NCI-H146 treated with DMSO at 0.1 percent for 48 hours (cell line): ENCODE measurements around the gene ELOVL5.
"Not testable (repeated sequence)": the region's sequence is repeated elsewhere in the genome, so short reads cannot be mapped to it uniquely, and the experiment has no call there.

ENCODE experiments used
- DNase-seq: peaks from one replicate; lab custom pipeline; 2025; ENCODE audit not compliant: unreplicated experiment; lab: John Stamatoyannopoulos, UW

The ELOVL5 gene

DNA sequence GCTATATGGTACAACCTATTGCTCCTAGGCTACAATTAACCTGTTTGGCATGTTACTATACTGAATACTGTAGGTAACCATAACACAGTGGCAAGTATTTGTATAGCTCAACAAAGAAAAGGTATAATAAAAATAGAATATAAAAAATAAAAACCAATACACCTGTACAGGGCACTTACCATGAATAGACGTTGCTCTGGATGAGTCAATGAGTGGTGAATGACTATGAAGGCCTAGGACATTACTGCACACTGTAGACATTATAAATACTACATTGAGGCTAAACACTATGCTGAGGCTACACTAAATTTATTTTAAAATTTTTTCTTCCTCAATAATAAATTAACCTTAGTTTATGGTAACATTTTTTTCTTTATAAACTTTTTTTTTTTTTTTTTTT is 18.6 kb downstream of the ELOVL5 start:
- DNase-seq = no peak

DNA sequence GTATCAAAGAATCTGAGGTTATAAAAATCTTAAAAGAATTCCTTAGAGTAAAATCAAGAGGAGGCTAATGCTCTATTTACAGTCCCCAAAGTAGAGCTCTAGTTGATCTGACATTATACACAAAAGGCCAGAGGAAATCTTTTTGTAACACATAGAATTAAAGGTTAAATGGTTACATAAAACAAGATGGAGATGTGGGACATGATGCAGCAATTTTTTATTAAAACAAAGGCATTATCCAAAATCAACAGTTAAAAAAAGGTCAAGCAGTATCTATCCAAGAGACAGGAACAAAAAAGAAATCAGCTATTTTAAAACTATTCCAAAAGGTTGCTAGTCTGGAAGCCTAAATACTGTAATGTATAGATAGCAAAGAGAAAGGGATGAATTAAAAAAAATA is 20.4 kb downstream of the ELOVL5 start:
- DNase-seq = no peak

DNA sequence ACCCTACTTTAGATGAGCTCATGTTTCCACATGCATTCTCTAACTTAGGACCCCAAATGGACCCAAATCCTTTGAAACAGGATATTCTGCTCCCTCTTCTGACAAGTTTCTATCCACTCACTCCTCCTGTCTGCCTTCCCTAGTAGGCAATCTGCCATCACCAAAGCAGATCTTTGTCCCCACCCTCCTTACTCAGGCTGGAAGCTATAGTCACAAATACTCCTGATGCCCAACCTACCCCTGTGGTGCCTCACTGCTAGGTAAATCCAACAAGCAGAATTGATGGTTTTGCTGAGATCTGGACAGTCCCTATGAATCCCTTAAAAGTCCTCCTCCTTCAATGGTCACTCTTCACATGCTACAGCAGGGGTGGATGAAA is 21.7 kb downstream of the ELOVL5 start:
- DNase-seq = no peak

DNA sequence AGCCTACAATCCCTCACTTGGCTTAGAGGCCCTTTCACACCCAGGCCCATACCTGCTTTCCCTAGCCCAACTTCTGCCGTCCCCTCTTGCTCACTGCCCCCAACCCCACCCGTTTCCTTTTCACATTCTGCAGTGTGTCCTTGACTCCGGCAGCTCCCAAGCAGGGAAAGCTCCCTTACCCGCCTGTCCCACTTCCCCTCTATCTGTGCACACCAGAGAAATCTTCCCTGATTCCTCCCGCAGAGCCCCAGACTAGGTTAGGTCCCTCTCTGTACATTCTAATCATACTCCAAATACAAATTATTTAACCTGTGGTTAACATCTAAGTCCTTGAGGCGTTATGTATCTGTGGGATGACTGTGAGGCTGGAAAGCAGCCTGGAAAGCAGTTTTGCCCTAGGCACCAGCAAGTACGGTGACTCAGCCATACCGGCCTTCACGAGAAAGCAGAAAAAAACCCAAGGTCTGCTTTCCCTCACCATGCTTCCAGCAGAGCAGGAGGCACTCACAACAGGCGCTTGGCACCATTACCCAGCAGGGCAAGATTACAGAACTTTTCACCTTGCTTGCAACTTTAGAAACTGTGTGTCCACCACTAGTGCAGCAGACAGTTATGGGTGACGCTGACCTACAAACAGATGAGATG is 22.3 kb downstream of the ELOVL5 start:
- DNase-seq = no peak

DNA sequence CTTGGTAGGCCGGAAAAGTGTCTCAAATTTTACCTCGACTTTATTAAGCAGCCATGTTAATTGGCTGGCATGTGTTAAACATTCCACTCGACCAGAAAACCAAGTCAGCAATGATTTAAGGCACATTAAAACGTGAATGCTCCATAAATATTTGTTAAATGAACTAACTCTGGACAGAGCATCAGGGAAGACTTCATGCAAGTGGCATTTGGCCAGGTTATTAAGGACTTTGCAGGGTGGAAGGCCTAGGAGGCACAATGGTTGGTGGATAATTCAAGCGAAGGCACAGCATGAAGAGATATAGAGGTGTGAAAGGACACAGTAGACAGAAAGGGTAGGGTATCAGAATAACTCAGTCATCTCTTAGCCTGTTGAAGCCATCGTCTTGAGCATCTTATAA is 23.0 kb downstream of the ELOVL5 start:
- no peak for DNase-seq

DNA sequence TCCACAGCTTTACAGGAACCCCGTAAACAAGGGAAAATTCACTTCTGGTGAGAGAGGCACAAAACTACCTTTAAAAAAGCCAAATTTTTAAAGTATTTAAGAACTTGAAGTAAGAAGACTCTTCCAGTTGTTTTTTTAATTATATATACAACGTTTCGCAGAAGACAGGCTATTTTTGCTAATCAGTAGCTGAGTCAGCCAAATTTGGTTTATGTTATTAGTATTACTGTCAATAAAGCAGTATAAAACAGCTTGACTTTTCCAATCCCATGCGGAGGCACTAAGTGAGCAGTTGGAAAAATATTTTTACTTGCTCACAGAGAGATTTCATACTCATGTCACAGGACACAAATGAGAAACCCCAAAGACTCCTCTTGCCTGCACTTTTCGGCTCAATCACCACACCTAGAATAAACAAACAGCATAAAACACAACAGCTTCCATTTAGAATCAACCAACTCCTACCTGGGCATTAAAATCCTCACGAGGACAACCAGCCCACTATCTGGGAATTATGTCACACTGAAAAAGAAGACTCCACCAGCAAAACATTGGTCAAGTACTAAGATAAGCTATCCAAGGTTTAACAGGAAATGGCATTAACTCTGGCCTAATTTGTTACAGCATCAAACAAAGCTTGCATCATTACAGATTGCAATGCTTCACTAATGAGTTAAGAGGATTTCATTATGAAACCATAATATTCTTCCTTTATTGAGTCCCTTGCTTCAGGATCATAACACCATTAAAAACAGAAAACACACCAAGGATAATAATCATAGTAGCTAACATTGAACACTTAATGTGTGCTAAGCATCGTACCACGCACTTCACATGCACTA is 26.3 kb downstream of the ELOVL5 start:
- no peak for DNase-seq

DNA sequence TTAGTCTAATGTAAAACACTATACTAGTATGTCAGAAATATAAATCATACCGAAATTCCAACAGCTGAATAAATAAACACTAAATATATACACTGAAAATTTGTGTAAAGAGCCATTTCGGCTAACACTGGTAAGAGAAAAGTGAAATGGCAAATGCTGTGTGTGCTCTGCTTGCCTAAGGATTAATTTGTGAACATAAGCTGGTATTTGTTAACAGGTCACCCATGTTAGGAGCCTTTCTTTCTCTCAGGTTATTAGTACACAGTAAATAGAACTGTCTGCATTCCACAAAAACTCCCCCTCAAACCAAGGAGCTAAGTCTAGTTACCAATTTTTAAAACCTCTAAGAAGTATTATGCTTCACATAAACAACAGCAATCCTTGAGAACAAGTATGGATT is 27.0 kb downstream of the ELOVL5 start:
- DNase-seq = peak; percentile 12

DNA sequence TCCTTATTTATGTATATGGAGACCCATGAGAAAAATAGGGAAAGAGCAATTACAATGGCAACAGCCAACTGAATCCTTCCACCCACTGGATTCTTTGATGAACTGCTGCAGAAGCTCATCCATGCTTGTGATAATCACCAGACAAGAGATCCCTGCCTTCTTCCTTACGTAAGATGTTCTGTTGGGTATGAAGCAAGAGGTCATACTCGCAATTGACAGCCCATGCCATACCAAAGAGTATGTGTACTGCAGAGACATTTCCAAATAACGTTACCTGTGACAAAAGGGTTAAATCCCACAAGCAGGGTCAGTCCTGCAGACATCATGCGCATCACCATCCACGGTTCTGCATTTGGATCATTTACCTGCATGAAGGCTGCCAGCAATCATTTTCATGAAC is 27.8 kb downstream of the ELOVL5 start:
- DNase-seq = no peak

DNA sequence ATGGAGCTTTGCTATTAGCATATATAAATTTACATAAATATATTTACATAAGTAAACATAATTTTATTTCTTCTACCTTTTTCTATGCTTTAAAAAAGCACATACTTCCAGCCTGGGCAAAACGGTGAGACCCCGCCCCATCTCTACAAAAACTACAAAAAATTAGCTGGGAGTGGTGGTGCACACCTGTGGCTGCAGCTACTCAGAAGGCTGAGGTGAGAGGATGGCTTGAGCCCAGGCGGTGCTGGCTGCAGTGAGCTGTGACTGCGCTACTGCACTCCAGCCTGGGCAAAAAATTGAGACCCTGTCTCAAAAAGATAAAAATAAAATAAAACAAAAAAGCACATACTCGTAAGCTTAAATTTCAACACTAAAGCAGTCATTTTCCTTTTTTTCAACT is 30.3 kb downstream of the ELOVL5 start:
- no peak for DNase-seq

DNA sequence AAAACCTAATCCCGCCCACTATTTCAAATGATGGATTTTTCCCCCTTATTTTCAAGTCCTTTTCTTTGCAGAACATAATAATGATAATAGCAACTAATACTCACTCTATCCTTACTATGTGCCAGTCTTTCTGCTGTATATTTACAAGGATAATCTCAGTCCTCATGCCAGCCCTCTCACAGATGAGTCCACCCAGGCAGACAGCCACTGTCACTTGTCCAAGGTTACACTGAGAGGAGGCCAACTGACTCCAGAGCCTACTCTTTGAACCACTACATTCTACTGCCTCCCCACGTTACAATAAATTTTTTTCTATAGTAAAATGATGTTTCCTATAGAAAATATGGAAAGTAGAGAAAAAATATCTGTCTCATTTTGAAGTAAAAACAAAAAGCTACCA is 30.9 kb downstream of the ELOVL5 start:
- DNase-seq = no peak

DNA sequence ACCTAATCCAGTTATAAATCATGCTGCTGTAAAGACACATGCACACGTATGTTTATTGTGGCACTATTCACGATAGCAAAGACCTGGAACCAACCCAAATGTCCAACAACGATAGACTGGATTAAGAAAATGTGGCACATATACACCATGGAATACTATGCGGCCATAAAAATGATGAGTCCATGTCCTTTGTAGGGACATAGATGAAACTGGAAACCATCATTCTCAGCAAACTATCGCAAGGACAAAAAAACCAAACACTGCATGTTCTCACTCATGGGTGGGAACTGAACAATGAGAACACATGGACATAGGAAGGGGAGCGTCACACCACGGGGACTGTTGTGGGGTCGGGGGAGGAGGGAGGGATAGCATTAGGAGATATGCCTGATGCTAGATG is 31.5 kb downstream of the ELOVL5 start:
- not testable (repeated sequence) for DNase-seq

DNA sequence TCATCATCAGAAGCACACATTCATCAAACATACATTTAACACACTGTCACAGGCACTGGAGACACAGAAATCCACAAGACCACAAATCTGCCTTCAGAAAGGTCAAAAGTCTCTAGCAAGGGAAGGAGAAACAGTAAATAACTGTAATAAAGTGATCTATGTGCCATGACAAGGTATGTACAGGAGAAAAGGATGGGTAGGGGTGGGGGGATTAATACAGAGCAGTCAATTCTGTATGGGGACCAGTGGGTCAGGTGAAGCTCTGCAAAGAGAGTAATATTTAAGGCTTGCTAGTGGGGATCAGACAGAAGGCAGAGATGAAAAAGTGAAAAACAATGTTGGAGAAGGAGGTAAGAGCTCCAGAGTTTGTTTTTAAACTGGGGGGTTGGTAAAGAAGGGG is 32.6 kb downstream of the ELOVL5 start:
- no peak for DNase-seq

DNA sequence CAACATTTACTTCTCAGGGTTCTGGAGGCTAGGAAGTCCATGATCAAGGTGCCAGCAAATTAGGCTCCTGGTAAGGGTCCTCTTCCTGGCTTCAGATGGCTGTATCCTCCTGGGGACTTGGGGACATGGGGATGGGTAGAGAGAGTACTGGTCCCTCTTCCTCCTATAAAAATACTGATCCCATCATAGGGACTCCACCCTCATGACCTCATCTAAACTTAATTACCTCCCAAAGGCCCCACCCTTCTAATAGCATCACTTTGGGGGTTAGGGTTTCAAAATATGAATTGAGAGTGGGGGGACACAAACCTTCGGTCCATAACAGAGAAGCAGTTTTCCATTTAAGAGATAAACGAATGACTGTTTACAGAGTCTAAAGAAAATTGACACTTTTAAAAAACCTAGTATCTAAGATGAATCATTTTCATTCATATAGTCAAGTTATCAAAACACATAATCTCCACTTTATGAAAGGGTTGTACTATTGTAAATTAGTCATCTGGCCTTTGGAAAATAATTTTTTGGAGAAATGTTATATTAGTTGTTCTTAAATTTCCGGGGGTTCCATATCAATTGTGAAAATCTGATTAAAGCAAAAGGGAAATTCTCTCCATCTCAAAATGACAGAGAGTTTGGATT is 33.5 kb downstream of the ELOVL5 start:
- DNase-seq = no peak

DNA sequence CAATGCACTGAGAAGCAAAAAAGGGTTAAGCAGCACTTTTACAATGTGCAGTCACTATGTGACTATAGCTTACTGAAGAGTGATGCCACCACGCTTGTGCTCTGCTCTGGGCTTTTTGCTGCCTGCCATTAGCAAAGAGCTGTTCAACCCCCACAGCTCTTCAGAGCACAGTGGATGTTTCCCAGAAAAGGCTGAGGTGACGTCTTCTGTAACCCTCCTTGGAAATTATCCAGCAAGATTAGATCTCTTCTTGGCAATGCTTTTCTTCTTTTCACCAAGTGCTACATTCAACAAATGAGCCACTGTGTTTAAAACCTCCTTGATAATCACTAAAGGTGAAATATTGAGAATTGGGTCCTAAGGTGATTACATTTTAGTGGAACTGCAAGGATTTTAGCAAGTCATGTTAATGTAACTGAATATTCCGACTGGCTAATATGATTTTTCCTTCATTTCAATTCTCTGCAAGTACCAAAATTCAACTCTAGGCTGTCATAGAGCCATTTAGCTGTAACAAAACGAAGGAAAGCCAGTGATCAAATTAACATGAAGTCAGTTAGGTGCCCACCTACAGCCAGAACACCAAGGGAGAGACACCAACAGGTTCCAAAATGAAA is 34.9 kb downstream of the ELOVL5 start:
- DNase-seq = no peak

DNA sequence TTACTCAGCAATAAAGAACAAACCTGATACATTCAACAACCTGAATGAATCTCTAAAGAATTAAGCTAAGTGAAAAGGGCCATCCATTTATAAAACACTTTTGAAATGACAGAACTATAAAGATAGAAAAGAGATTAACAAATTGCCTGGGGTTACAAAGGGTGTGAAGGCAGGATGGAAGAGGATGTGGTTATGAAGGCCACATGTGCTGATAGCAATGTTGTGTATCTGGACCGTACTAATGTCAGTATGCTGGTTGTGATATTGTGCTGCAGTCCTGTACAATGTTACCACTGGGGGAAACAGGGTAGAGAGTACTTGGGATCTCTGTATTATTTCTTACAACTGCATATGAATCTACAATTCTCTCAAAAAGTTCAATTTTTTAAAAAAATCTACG is 36.4 kb downstream of the ELOVL5 start:
- DNase-seq = no peak

DNA sequence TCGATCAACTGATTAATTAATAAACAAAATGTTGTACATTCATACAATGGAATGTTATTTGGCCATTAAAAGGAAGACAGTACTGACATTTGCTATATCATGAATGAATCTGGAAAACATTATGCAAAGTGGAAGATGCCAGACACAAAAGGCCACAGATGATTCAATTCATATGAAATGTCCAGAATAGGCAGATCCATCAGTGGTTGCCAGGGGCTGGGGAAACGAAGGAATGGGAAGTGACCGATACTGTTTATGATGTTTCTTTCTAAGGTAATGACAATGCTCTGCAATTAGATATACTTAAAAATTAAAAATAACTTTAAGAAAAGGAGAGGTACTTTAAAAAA is 37.2 kb downstream of the ELOVL5 start:
- no peak for DNase-seq

DNA sequence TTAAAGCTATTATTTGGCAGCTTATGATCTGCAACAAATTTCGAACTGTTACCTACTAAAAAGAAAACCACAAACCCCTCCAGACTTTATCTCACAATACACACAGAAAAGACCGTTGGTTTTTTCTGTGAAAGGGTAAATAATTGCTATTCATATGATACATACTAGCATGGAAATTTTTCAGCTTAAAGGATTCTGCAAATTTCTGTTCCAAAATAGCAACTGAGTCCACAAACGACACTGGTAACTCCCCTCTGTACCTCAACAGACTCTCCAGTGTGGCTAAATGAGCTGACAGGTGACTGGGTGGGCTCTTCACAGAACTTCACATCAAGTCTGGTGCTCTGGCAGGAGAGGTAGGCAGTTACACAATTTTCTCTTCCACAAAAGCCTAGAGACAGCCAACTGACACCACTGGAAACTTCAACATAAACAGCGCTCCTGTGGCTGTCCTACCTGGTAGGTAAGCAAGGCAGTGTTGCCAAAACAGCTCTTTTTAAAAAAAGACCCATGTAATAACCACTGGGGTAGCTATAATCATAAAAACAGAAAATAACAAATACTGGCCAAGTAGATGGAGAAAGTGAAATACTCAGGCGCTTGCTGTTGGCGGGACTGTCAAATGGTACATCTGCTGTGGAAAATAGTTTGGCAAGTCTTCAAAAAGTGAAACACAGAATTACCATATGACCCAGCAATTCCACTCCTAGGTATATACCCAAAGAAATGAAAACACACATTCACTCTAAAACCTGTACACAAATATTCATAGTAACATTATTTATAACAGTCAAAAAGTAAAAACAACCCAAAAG is 37.8 kb downstream of the ELOVL5 start:
- no peak for DNase-seq

DNA sequence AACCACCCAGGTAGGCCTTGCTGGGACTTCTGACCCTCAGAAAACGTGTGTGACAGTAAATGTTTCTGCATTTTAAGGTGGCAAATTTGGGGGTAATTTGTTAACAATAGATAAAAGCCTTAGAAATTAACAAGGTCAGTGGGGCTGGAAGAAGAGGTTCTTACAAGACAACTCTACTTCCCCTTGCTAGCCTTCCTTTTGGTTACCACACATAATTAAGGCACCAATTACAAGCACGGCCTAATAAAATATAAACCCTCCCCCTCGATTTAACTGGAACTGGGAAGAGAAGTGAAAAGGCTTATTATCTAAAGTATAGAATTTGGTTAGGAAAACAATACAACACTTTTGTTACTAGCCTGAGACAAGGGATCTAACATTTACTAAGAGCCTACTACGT is 38.8 kb downstream of the ELOVL5 start:
- peak; percentile 69 for DNase-seq

DNA sequence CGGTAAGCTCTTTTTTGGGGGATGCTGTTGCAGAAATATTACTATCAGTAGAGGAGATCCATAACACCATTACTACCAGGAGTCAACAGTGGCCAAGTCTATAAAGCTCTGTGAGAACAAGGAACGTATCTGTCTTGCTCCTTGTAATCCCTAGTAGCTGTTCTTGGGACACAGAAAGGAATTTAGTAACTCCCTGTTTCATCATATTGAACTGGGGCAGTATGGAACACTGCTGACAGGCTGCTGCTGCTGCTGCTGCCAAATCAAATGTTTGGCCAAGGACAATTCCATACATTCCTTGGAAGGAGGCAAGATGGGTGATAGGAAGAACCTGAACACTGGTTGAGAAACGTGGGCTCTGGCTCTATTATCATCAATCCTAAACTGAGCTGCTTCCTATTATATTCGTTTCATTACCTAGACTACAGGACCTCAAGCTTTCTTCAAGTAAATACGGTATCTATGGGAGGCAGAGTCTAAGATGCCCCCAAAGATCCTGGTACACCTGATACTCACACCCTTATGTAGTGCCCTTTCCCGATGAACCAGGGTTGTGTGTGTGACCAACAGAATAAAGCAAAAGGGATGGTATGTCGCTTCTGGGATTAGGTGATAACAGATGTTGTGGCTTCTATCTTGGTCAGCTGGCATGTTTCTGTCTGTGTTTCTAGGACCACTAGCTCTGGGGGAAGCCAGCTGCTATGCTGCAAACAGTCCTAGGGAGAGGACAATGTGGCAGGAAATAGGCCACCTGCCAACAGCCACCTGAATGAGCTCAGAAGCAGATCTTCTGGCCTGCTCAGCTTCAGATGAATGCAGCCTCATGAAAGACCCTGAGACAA is 39.5 kb downstream of the ELOVL5 start:
- peak; percentile 80 for DNase-seq

DNA sequence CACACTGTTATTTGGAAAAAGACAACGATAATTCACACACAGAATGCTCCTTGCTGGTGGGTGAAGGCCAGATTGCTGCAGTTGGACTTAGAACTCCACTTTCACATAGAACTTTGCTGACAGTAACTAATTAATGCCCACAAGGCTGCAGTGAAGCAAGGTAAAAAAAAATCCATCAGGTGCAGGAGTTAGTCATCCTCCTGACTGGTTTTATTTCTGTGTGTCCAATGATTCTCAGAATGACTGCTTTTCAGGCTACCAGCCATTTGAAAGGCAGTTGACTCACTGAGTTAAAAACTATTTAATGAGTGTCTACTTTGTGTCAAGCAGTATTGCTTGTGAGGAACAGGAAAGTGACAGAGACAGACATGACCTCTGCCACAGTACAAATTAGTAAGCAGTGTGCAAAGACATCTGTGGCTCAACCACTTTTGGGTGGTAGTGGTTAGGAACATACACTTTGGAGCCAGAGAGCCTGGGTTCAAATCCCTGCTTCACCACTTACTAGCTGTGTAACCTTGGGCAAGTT is 41.9 kb downstream of the ELOVL5 start:
- DNase-seq = no peak
